HCT116 (cell line): Measurements from ENCODE around the gene EVI5L. TPM values are rescaled to one million over a fixed set of nuclear protein-coding genes. Genes with fewer than 3 reads are reported as not detected.

Experiments used
- ATAC-seq: fragments of 200-7000 bp; cut with Tn5 transposase; 2 replicates; pipeline ENCODE4 v1.9.1; 2020; ENCODE audit warnings: mild to moderate bottlenecking, moderate library complexity
- BruUV-seq: library from RNA; stranded (reverse); fragments of 400-500 nt; replicated peaks from 2 replicates; lab custom pipeline; 2021; lab: Mats Ljungman, UMichigan
- CTCF ChIA-PET: fragments of 300-600 bp; sonication (Branson Sonifier 250); formaldehyde crosslinking; loops from one replicate; lab custom pipeline; 2021; ENCODE audit warnings: antibody characterized with exemption; lab: Charles Lee
- POLR2A ChIA-PET: fragments of 300-600, 350-600 bp; sonication (Branson Sonifier 250); formaldehyde crosslinking; loops from one replicate; lab custom pipeline; 2021; ENCODE audit warnings: antibody characterized with exemption; lab: Charles Lee
- RAD21 ChIA-PET, 2 experiments: fragments of 300-600 bp; sonication (Branson Sonifier 250); formaldehyde crosslinking; loops; one replicate each; lab custom pipeline; 2023; ENCODE audit warnings: low total read pairs in 2 of 2; ENCODE audit not compliant: uncharacterized antibody in 2 of 2, unreplicated experiment in 2 of 2, low non-redundant PET in 1 of 2; lab: Charles Lee
- DNase-seq: peaks from one replicate; pipeline ENCODE4 v3.0.0-alpha.2; 2010; ENCODE audit warnings: low read depth, low spot score
- H2AFZ ChIP-seq: fragments of 200-600 bp; shearing (Covaris generic), sonication (generic); 2 replicates; pipeline ENCODE4 v1.6.1; 2017; ENCODE audit warnings: low read depth, mixed run types, mixed read lengths, antibody characterized with exemption, low read length; ENCODE audit not compliant: poor library complexity, severe bottlenecking
- H3K27ac ChIP-seq: 2 replicates; pipeline ENCODE4 v1.5.1; 2012; ENCODE audit warnings: low read depth, low read length
- H3K27me3 ChIP-seq: fragments of 200-600 bp; sonication (generic); 2 replicates; pipeline ENCODE4 v1.6.1; 2016; ENCODE audit warnings: mixed run types, low read length, mixed read lengths; ENCODE audit not compliant: insufficient read depth
- H3K36me3 ChIP-seq, 2 experiments: fragments of 200-500 bp in 1 of 2; fragments of 200-600 bp in 1 of 2; sonication (Bioruptor generic) in 1 of 2; sonication (generic) in 1 of 2; 2 replicates each; pipeline versions ENCODE4 v1.5.1 to v1.6.1; 2014 to 2016; ENCODE audit warnings: low read length in 2 of 2, inconsistent platforms in 1 of 2, mixed read lengths in 1 of 2, mixed run types in 1 of 2; ENCODE audit not compliant: insufficient read depth in 2 of 2, control insufficient read depth in 1 of 2
- H3K4me1 ChIP-seq, 2 experiments: fragments of 200-600 bp in 1 of 2; sonication (generic) in 1 of 2; 2 replicates each; pipeline versions ENCODE4 v1.5.1 to v1.6.1; 2012 to 2017; ENCODE audit warnings: low read length in 2 of 2, inconsistent platforms in 1 of 2, mild to moderate bottlenecking in 1 of 2, mixed read lengths in 1 of 2, mixed run types in 1 of 2, moderate library complexity in 1 of 2; ENCODE audit not compliant: insufficient read depth in 2 of 2, control insufficient read depth in 1 of 2
- H3K4me2 ChIP-seq: fragments of 200-600 bp; sonication (generic); 2 replicates; pipeline ENCODE4 v1.6.1; 2017; ENCODE audit warnings: mixed run types, low read length, mixed read lengths
- H3K4me3 ChIP-seq, 2 experiments: fragments of 200-600 bp in 1 of 2; sonication (generic) in 1 of 2; replicated peaks in 1 of 2; 2 replicates each; pipeline ENCODE4 v1.5.1; 2011 to 2016; ENCODE audit warnings: low read length in 2 of 2, control low read depth in 1 of 2, low read depth in 1 of 2, mild to moderate bottlenecking in 1 of 2, mixed read lengths in 1 of 2, mixed run types in 1 of 2
- H3K79me2 ChIP-seq: fragments of 200-600 bp; sonication (generic); 2 replicates; pipeline ENCODE4 v1.6.1; 2017; ENCODE audit warnings: mild to moderate bottlenecking, mixed run types, low read length, moderate library complexity, mixed read lengths; ENCODE audit not compliant: insufficient read depth
- H3K9ac ChIP-seq: fragments of 200-600 bp; sonication (generic); 2 replicates; pipeline ENCODE4 v1.6.1; 2016; ENCODE audit warnings: low read length, mixed read lengths
- H3K9me2 ChIP-seq: fragments of 200-600 bp; sonication (generic), shearing (Covaris generic); 2 replicates; pipeline ENCODE4 v1.6.1; 2017; ENCODE audit warnings: mixed run types, mild to moderate bottlenecking, moderate library complexity; ENCODE audit not compliant: insufficient read depth
- H3K9me3 ChIP-seq, 2 experiments: fragments of 200-500 bp in 1 of 2; fragments of 200-600 bp in 1 of 2; sonication (Bioruptor generic) in 1 of 2; sonication (generic) in 1 of 2; 2 replicates each; pipeline ENCODE4 v1.6.1; 2014 to 2017; ENCODE audit warnings: low read length in 2 of 2, mixed read lengths in 2 of 2, inconsistent platforms in 1 of 2, low read depth in 1 of 2, mild to moderate bottlenecking in 1 of 2, mixed run types in 1 of 2, moderate library complexity in 1 of 2; ENCODE audit not compliant: control insufficient read depth in 1 of 2, insufficient read depth in 1 of 2
- H4K20me1 ChIP-seq: fragments of 200-600 bp; sonication (generic), shearing (Covaris generic); 2 replicates; pipeline ENCODE4 v1.6.1; 2017; ENCODE audit warnings: mixed run types, mild to moderate bottlenecking, moderate library complexity; ENCODE audit not compliant: insufficient read depth
- ATF3 ChIP-seq: IDR thresholded peaks from 2 replicates; pipeline ENCODE4 v1.6.1; 2012
- CTCF ChIP-seq, 3 experiments: fragments of 200-600 bp in 1 of 3; sonication (generic) in 1 of 3; IDR thresholded peaks in 2 of 3; conservative IDR thresholded peaks in 1 of 3; 2 replicates each; pipeline ENCODE4 v1.5.1; 2012 to 2017; ENCODE audit warnings: low read depth in 2 of 3, low read length in 2 of 3, antibody characterized with exemption in 1 of 3, borderline replicate concordance in 1 of 3, control low read depth in 1 of 3, mild to moderate bottlenecking in 1 of 3, mixed read lengths in 1 of 3, mixed run types in 1 of 3, moderate library complexity in 1 of 3; ENCODE audit not compliant: insufficient read depth in 1 of 3
- ELF1 ChIP-seq: IDR thresholded peaks from 2 replicates; pipeline ENCODE4 v1.6.1; 2012; ENCODE audit warnings: low read depth, borderline replicate concordance
- FOSL1 ChIP-seq: IDR thresholded peaks from 2 replicates; pipeline ENCODE4 v1.6.1; 2012; ENCODE audit warnings: low read depth
- POLR2A ChIP-seq: IDR thresholded peaks from 2 replicates; pipeline ENCODE4 v1.7.0; 2011; ENCODE audit warnings: borderline replicate concordance; ENCODE audit not compliant: insufficient read depth, insufficient read length; ENCODE audit errors: extremely low read depth
- RAD21 ChIP-seq: IDR thresholded peaks from 2 replicates; pipeline ENCODE4 v1.6.1; 2012; ENCODE audit warnings: low read depth, mild to moderate bottlenecking
- SIN3A ChIP-seq: IDR thresholded peaks from 2 replicates; pipeline ENCODE4 v1.6.1; 2012; ENCODE audit warnings: low read depth
- SP1 ChIP-seq: IDR thresholded peaks from 2 replicates; pipeline ENCODE4 v1.6.1; 2012; ENCODE audit warnings: low read depth
- YY1 ChIP-seq: IDR thresholded peaks from 2 replicates; pipeline ENCODE4 v1.6.1; 2011; ENCODE audit warnings: low read length, low read depth, moderate library complexity, mild to moderate bottlenecking; ENCODE audit not compliant: insufficient replicate concordance; ENCODE audit errors: extremely low read depth
- ZBTB33 ChIP-seq: IDR thresholded peaks from 2 replicates; pipeline ENCODE4 v1.6.1; 2011; ENCODE audit warnings: mild to moderate bottlenecking, low read length, moderate library complexity; ENCODE audit not compliant: insufficient replicate concordance; ENCODE audit errors: extremely low read depth
- ZFX ChIP-seq: fragments of 450-650 bp; IDR thresholded peaks from 2 replicates; pipeline ENCODE4 v1.6.1; 2017
- intact Hi-C: fragments of 100-400 bp; cut with micrococcal nuclease; formaldehyde crosslinking; loops from 2 replicates; pipeline ENCODE4 v1.10.0; 2022
- total RNA-seq: library from RNA; stranded (reverse); gene quantifications from one replicate; pipeline ENCODE4 v1.2.1, GENCODE V29; 2021; ENCODE audit not compliant: unreplicated experiment

The EVI5L gene
- total RNA-seq, 1 experiment from 2014 or later = 15.0 TPM

- Histone ChIP-seq H3K4me1 (peaks cover 11 to 18% of the 10 kb centered on the region in 2 experiments; a peak in 3 of 4 replicates), H3K79me2 (no peaks in the 10 kb centered on the region), H3K4me3 (no peak overlapping the region), H4K20me1 (no peaks in the 10 kb centered on the region), H3K4me2 (no peak overlapping the region), H2AFZ (no peak overlapping the region), H3K9me2 (no peaks in the 10 kb centered on the region), H3K27ac (no peak overlapping the region), H3K9me3 (no peaks in the 10 kb centered on the region), H3K27me3 (no peaks in the 10 kb centered on the region), H3K36me3 (no peaks in the 10 kb centered on the region), H3K9ac (no peak overlapping the region)
- ChIA-PET RAD21 (interaction anchor here in 1 of 2 experiments (1.6 kb wide), 1 partner anchor 69 kb away, joined by 7 read pairs; the partner anchor contains the start of gene SNAPC2), CTCF (interaction anchor here (0.8 to 2.8 kb wide), 8 partner anchors 8 to 400 kb away, joined by 3 to 29 read pairs (median 4); partner anchors contain the start of genes EVI5L, MAP2K7 and SNAPC2), POLR2A (interaction anchor here (0.6 kb wide), 1 partner anchor 85 kb away, joined by 3 read pairs; no protein-coding TSS in a partner anchor)
- BruUV-seq = no TSS peak
- ATAC-seq (no peak), DNase-seq (no peak)
- intact Hi-C loops = loop anchor here (5.0 kb wide), 1 partner anchor 70 kb away; the partner anchor contains the start of gene SNAPC2
- TF ChIP-seq YY1 (no peak), ZBTB33 (no peak), ZFX (no peak), ELF1 (no peak), FOSL1 (no peak), POLR2A (no peak), SIN3A (no peak), RAD21 (no peak), SP1 (no peak), CTCF (IDR thresholded peaks at IDR 0.05 in 2 of 3, conservative IDR thresholded peaks at IDR 0.05 in 1 of 3; ENCODE audit: borderline replicate concordance in 1 of 3, insufficient read depth in 1 of 3, low read depth in 2 of 3, low read length in 2 of 3) (no peak), ATF3 (no peak)
Measured at GRCh38 chr19:7851623-7852500, 21.8 kb downstream of the EVI5L start.
